Ishikawa (cell line): ENCODE measurements around the gene PCDHGA8.

ENCODE experiments used
- CEBPB ChIP-seq: IDR thresholded peaks from 2 replicates; pipeline ENCODE4 v1.6.1; 2012
- EGR1 ChIP-seq: IDR thresholded peaks from 2 replicates; pipeline ENCODE4 v1.6.1; 2012
- EP300 ChIP-seq: IDR thresholded peaks from 2 replicates; pipeline ENCODE4 v1.6.1; 2012; ENCODE audit warnings: borderline replicate concordance
- FOXM1 ChIP-seq: IDR thresholded peaks from 2 replicates; pipeline ENCODE4 v1.6.1; 2012; ENCODE audit warnings: low read depth, borderline replicate concordance
- MAX ChIP-seq: IDR thresholded peaks from 2 replicates; pipeline ENCODE4 v1.6.1; 2012
- NFIC ChIP-seq: IDR thresholded peaks from 2 replicates; pipeline ENCODE4 v1.6.1; 2012
- RAD21 ChIP-seq: IDR thresholded peaks from 2 replicates; pipeline ENCODE4 v1.6.1; 2012; ENCODE audit warnings: low read depth
- REST ChIP-seq: IDR thresholded peaks from 2 replicates; pipeline ENCODE4 v1.6.1; 2012; ENCODE audit warnings: low read depth, mild to moderate bottlenecking
- TAF1 ChIP-seq: IDR thresholded peaks from 2 replicates; pipeline ENCODE4 v1.6.1; 2012; ENCODE audit warnings: low read depth, mild to moderate bottlenecking
- TCF12 ChIP-seq: IDR thresholded peaks from 2 replicates; pipeline ENCODE4 v1.6.1; 2012; ENCODE audit warnings: low read depth
- TEAD4 ChIP-seq: IDR thresholded peaks from 2 replicates; pipeline ENCODE4 v1.6.1; 2012
- USF1 ChIP-seq: IDR thresholded peaks from 2 replicates; pipeline ENCODE4 v1.6.1; 2012
- YY1 ChIP-seq: IDR thresholded peaks from 2 replicates; pipeline ENCODE4 v1.6.1; 2012; ENCODE audit warnings: low read depth
- ZBTB7A ChIP-seq: IDR thresholded peaks from 2 replicates; pipeline ENCODE4 v1.6.1; 2012; ENCODE audit warnings: low read depth

Gene PCDHGA8

GRCh38 chr5:141392429-141393198 is at the start of gene PCDHGA8:
Gene PCDHGA8, plus strand, starts transcription at chr5:141392633. Its CDS starts 181 bp downstream, at chr5:141392814.
- no peak for TF ChIP-seq EGR1
- TF ChIP-seq ZBTB7A = no peak
- TF ChIP-seq EP300 = no peak
- TF ChIP-seq RAD21 = peak; percentile 21; the same call in 1 of the 2 replicates
- TF ChIP-seq REST = no peak
- no peak for TF ChIP-seq NFIC
- TF ChIP-seq MAX = 0 out of 2 replicates have a peak, but pooled peaks have one; percentile 24

- no peak for TF ChIP-seq REST
- TF ChIP-seq NFIC = no peak
- TF ChIP-seq TAF1 = no peak
- no peak for TF ChIP-seq TEAD4
- TF ChIP-seq EP300 = no peak
- TF ChIP-seq CEBPB = no peak
- TF ChIP-seq YY1 = no peak
- TF ChIP-seq ZBTB7A = no peak
- TF ChIP-seq TCF12 = no peak
- TF ChIP-seq RAD21 = no peak
- TF ChIP-seq FOXM1 = no peak
- TF ChIP-seq EGR1 = no peak
- no peak for TF ChIP-seq USF1
These were observed 49.7 kb upstream of the PCDHGA8 start for GRCh38 chr5:141342773-141343172.

DNA sequence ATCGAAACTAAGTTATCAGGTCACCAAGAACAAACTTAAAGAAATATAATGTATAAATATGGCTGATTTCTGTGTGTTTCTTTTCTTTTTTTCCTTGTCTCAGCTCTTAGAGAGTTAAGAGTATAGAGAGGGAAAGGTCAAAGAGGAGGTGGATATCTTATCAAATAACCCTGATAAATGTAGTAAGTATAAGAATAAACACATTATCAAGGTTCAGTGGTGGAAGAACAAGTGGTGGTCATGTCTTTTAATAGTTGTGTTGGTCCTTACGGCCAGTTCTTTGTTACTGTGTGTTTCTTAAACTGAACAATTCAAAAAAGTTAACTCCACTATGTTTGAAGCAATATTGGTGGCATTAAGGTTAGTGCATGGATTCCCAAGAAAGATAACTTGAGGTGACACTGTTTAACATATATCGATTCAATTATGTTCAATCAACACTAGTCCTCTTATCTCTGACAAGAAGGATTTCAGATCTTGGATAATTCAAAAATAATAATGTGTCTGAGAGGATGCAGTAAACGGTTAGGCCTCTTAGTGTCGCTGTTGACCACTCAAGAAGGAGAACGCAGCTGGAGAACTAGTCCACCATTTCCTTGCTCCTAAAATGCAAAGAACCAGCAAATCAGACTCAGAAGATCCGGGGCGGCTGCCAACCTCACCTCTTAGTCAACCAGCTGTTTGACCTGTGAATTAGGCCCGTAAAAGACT is 49.0 kb upstream of the PCDHGA8 start, which contains the start of gene PCDHGA3:
Gene PCDHGA3 (plus strand): TSS at position 588 of the 711 bp plus-strand sequence. CDS start 205 bp downstream, outside the sequence.
- TF ChIP-seq EP300 = no peak
- TF ChIP-seq EGR1 = no peak
- TF ChIP-seq CEBPB = no peak
- no peak for TF ChIP-seq ZBTB7A
- no peak for TF ChIP-seq TEAD4
- no peak for TF ChIP-seq RAD21
- TF ChIP-seq TAF1 = no peak
- no peak for TF ChIP-seq MAX
- no peak for TF ChIP-seq REST
- TF ChIP-seq YY1 = no peak

DNA sequence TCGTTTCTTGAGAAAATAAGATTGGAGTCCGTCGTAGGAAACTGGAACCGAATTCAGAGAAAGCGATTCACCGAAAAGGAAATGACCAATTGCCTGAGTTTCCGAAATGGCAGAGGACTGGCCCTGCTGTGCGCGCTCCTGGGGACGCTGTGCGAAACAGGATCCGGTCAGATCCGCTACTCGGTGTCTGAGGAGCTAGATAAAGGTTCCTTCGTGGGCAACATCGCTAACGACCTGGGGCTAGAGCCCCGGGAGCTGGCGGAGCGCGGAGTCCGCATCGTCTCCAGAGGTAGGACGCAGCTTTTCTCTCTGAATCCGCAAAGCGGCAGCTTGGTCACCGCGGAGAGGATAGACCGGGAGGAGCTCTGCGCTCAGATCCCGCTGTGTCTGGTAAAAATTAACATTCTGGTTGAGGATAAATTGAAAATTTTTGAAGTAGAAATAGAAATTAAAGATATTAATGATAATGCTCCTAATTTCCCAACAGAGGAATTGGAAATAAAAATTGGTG is 48.4 kb upstream of the PCDHGA8 start:
- TF ChIP-seq REST (no peak), NFIC (no peak), TEAD4 (no peak), MAX (no peak), EP300 (no peak), CEBPB (no peak), TAF1 (no peak), RAD21 (no peak)
